ENCODE results near the gene CALCOCO2. TPM values are rescaled to one million over a fixed set of nuclear protein-coding genes. Genes with fewer than 3 reads are reported as not detected.

The CALCOCO2 gene
- total and polyA plus RNA-seq, 4 donors, result 46.8 to 128 (median 93.1) TPM

DNA sequence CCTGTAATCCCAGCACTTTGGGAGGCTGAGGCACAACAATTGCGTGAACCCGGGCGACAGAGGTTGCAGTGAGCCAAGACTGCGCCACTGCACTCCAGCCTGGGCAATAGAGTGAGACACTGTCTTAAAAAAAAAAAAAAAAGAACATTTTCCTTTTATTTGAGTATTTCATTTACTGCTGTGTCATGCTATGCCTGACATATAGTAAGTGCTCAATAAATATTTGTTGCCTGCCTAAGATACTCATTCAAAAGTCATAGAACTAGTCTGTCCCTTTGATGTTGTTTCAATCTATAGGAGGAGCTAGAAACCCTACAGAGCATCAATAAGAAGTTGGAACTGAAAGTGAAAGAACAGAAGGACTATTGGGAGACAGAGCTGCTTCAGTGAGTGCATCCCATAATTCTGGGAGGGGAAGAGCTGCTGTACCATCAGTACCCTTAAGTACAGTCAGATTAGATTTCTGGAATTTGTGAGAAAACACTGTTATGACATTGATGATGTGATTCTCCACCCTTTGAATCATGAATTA is 20.0 kb downstream of the CALCOCO2 start:
- WGBS, 2 donors, result 99 to 100% methylated on average over 4 of the region's 4 CpGs
- Histone ChIP-seq H3K9me3 (ENCODE audit: control insufficient read depth in 4 of 4, insufficient read depth in 3 of 4, low read length in 3 of 4) (no peaks in the 10 kb centered on the region), H3K27me3 (ENCODE audit: control insufficient read depth in 3 of 3, insufficient read depth in 3 of 3, low read length in 2 of 3) (no peaks in the 10 kb centered on the region), H3K27ac (ENCODE audit: low read depth in 1 of 2, low read length in 1 of 2) (no peak overlapping the region), H3K4me3 (no peak overlapping the region), H3K36me3 (ENCODE audit: control insufficient read depth in 4 of 4, insufficient read depth in 4 of 4, low read length in 4 of 4) (peaks cover 22 to 69% (median 39%) of the 10 kb centered on the region in 4 donors), H3K9ac (ENCODE audit: insufficient read depth in 1 of 2, low read length in 2 of 2) (no peak overlapping the region), H3K4me1 (ENCODE audit: control insufficient read depth in 5 of 5, insufficient read depth in 5 of 5, low read length in 5 of 5) (no peaks in the 10 kb centered on the region)
- no peak for TF ChIP-seq CTCF (IDR thresholded peaks at IDR 0.05; ENCODE audit: control extremely low read depth, extremely low read depth)
- DNase-seq (no peak), ATAC-seq (ENCODE audit: insufficient read depth, low FRiP score) (no peak)

GRCh38 chr17:48854774-48855476 is 24.1 kb downstream of the CALCOCO2 start:
- WGBS, 2 donors, result 85 to 86% methylated on average over 7 of the region's 7 CpGs
- no peaks in the 10 kb centered on the region for H3K27me3 ChIP-seq (ENCODE audit: control insufficient read depth in 3 of 3, insufficient read depth in 3 of 3, low read length in 2 of 3)
- no peak overlapping the region for H3K9ac ChIP-seq (ENCODE audit: insufficient read depth in 1 of 2, low read length in 2 of 2)
- no peak overlapping the region for H3K27ac ChIP-seq (ENCODE audit: low read depth in 1 of 2, low read length in 1 of 2)
- H3K4me1 ChIP-seq (ENCODE audit: control insufficient read depth in 5 of 5, insufficient read depth in 5 of 5, low read length in 5 of 5), result no peaks in the 10 kb centered on the region
- peaks cover 13 to 52% (median 29%) of the 10 kb centered on the region in 4 donors for H3K36me3 ChIP-seq (ENCODE audit: control insufficient read depth in 4 of 4, insufficient read depth in 4 of 4, low read length in 4 of 4)
- ATAC-seq (ENCODE audit: insufficient read depth, low FRiP score), result no peak
- H3K9me3 ChIP-seq (ENCODE audit: control insufficient read depth in 4 of 4, insufficient read depth in 3 of 4, low read length in 3 of 4), result no peaks in the 10 kb centered on the region
- no peak overlapping the region for H3K4me3 ChIP-seq
- no peak for TF ChIP-seq CTCF (IDR thresholded peaks at IDR 0.05; ENCODE audit: control extremely low read depth, extremely low read depth)
- DNase-seq, result no peak

DNA sequence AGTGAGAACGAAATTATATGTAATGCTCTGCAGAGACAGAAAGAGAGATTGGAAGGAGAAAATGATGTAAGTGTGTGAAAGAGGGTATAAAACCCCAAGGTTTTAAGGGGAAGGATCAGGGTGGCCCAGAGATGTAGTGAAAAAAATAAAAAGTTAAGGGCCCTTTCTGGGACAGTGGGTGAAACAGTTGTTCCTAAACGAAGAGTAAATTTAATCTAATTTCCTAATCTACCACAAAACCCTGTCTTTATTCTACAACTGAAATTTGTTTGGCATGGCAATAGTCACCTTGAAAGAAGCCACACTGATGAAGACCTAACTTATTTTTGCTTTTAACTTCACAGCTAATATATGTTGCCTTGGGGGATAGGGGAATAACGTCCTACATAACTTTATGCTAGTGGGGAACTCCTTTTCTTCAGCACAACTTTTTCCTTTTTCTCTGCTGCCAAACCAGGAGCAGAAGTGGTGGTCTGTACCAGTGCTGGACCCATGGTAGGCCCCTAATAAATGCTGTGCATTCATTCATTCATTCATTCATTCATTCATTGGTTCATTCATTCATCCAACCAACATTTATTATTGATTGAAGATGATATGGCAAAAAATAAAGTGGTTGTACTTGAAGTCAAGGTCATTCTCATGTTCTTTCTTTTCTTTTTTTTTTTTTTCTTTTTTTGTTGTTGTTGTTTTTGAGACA is 25.4 kb downstream of the CALCOCO2 start:
- H3K4me3 ChIP-seq, result no peak overlapping the region
- ATAC-seq (ENCODE audit: insufficient read depth, low FRiP score) (no peak), DNase-seq (no peak)
- H3K27me3 ChIP-seq (ENCODE audit: control insufficient read depth in 3 of 3, insufficient read depth in 3 of 3, low read length in 2 of 3), result no peaks in the 10 kb centered on the region
- TF ChIP-seq CTCF (IDR thresholded peaks at IDR 0.05; ENCODE audit: control extremely low read depth, extremely low read depth), result no peak
- no peak overlapping the region for H3K9ac ChIP-seq (ENCODE audit: insufficient read depth in 1 of 2, low read length in 2 of 2)
- peaks cover 19 to 52% (median 31%) of the 10 kb centered on the region in 4 donors for H3K36me3 ChIP-seq (ENCODE audit: control insufficient read depth in 4 of 4, insufficient read depth in 4 of 4, low read length in 4 of 4)
- 63 to 70% methylated on average over 3 of the region's 3 CpGs for WGBS, 2 donors
- no peaks in the 10 kb centered on the region for H3K9me3 ChIP-seq (ENCODE audit: control insufficient read depth in 4 of 4, insufficient read depth in 3 of 4, low read length in 3 of 4)
- H3K27ac ChIP-seq (ENCODE audit: low read depth in 1 of 2, low read length in 1 of 2), result no peak overlapping the region
- H3K4me1 ChIP-seq (ENCODE audit: control insufficient read depth in 5 of 5, insufficient read depth in 5 of 5, low read length in 5 of 5), result no peaks in the 10 kb centered on the region
